K562 (cell line): ENCODE data around the gene KRTAP5-5. TPM values are rescaled to one million over a fixed set of nuclear protein-coding genes. Genes with fewer than 3 reads are reported as not detected.
"Not testable (repeated sequence)": the region's sequence is repeated elsewhere in the genome, so short reads cannot be mapped to it uniquely, and the experiment has no call there.

ENCODE experiments used
- ATAC-seq: fragments of 200-7000 bp; cut with Tn5 transposase; 3 replicates; pipeline ENCODE4 v1.9.1; 2020; ENCODE audit warnings: moderate library complexity
- BruUV-seq: library from RNA; stranded (reverse); fragments of 400-500 nt; replicated peaks from 2 replicates; lab custom pipeline; 2021; lab: Mats Ljungman, UMichigan
- CTCF ChIA-PET: fragments of 300-600 bp; formaldehyde crosslinking; extraction: SDS; loops from one replicate; lab custom pipeline; 2021; ENCODE audit warnings: low intra/inter-chr PET ratio; lab: Yijun Ruan, JAX
- POLR2A ChIA-PET: fragments of 300-600, 350-650 bp; sonication (Branson Sonifier 250); formaldehyde crosslinking; extraction: SDS; loops from one replicate; lab custom pipeline; 2021; ENCODE audit warnings: antibody characterized with exemption, inconsistent platforms; lab: Yijun Ruan, JAX
- DNase-seq, 4 experiments: peaks; one replicate each; pipeline versions ENCODE4 v3.0.0 to v3.0.0-alpha.2; 2011 to 2018; ENCODE audit warnings: low spot score in 3 of 4, mixed read lengths in 3 of 4; ENCODE audit errors: extremely low read depth in 1 of 4
- FAIRE-seq: peaks from 2 replicates; lab custom pipeline; 2011; peaks lifted over from hg19 to GRCh38; lab: Jason Lieb, UNC
- H2AFZ ChIP-seq: 2 replicates; pipeline ENCODE4 v1.6.0; 2011; ENCODE audit warnings: low read depth, low read length, control low read depth, inconsistent platforms
- H3K27ac ChIP-seq: fragments of 200-600 bp; 3 replicates; pipeline ENCODE4 v1.8.0; 2011; ENCODE audit warnings: low read depth, mild to moderate bottlenecking, control low read depth, inconsistent platforms, low read length, moderate library complexity, mixed read lengths; ENCODE audit errors: extremely low read depth
- H3K27me3 ChIP-seq, 2 experiments: fragments of 300-600 bp in 1 of 2; 2 replicates in 1 of 2; 3 replicates in 1 of 2; pipeline versions ENCODE4 v1.6.0 to v1.8.0; 2011; ENCODE audit warnings: inconsistent platforms in 2 of 2, low read length in 2 of 2, mild to moderate bottlenecking in 1 of 2, mixed read lengths in 1 of 2, moderate library complexity in 1 of 2; ENCODE audit not compliant: control insufficient read depth in 2 of 2, insufficient read depth in 2 of 2
- H3K36me3 ChIP-seq: fragments of 300-600 bp; 3 replicates; pipeline ENCODE4 v1.8.0; 2011; ENCODE audit warnings: mild to moderate bottlenecking, low read length, inconsistent platforms; ENCODE audit not compliant: control insufficient read depth, insufficient read depth
- H3K4me1 ChIP-seq, 2 experiments: fragments of 200-600 bp in 1 of 2; replicated peaks in 1 of 2; 2 replicates in 1 of 2; 3 replicates in 1 of 2; pipeline versions ENCODE4 v1.5.1 to v1.8.0; 2011; ENCODE audit warnings: inconsistent platforms in 2 of 2, low read length in 2 of 2, mild to moderate bottlenecking in 1 of 2, mixed read lengths in 1 of 2, moderate library complexity in 1 of 2; ENCODE audit not compliant: control insufficient read depth in 2 of 2, insufficient read depth in 2 of 2
- H3K4me2 ChIP-seq: 2 replicates; pipeline ENCODE4 v1.6.1; 2011; ENCODE audit warnings: low read length, control low read depth, inconsistent platforms, mixed read lengths; ENCODE audit not compliant: insufficient read depth
- H3K4me3 ChIP-seq: fragments of 200-600 bp; sonication (generic), shearing (Covaris generic); 2 replicates; pipeline ENCODE4 v1.5.1; 2016; ENCODE audit warnings: control low read depth, inconsistent platforms
- H3K79me2 ChIP-seq: fragments of 200-600 bp; 3 replicates; pipeline ENCODE4 v1.8.0; 2011; ENCODE audit warnings: low read length, inconsistent platforms; ENCODE audit not compliant: control insufficient read depth, insufficient read depth
- H3K9ac ChIP-seq, 2 experiments: 2 replicates each; pipeline versions ENCODE4 v1.6.0 to v1.6.1; 2011; ENCODE audit warnings: low read depth in 2 of 2, low read length in 2 of 2, control low read depth in 1 of 2, inconsistent platforms in 1 of 2, mild to moderate bottlenecking in 1 of 2, mixed read lengths in 1 of 2; ENCODE audit not compliant: insufficient read depth in 1 of 2
- H3K9me1 ChIP-seq: one replicate; pipeline ENCODE4 v1.6.0; 2011; ENCODE audit warnings: inconsistent platforms, mild to moderate bottlenecking, low read length, moderate library complexity; ENCODE audit not compliant: control insufficient read depth, insufficient read depth
- H3K9me3 ChIP-seq: replicated peaks from 2 replicates; pipeline ENCODE4 v1.5.1; 2011; ENCODE audit warnings: low read depth, low read length, inconsistent platforms; ENCODE audit not compliant: control insufficient read depth, insufficient read depth
- H4K20me1 ChIP-seq: replicated peaks from 2 replicates; pipeline ENCODE4 v1.6.1; 2011; ENCODE audit warnings: low read length, inconsistent platforms, mixed read lengths; ENCODE audit not compliant: control insufficient read depth, insufficient read depth
- ETV1 ChIP-seq: fragments of 450-650 bp; conservative IDR thresholded peaks from 2 replicates; pipeline ENCODE4 v1.6.1; 2016; ENCODE audit warnings: missing genetic modification characterization, control low read depth, low read depth, missing compliant biosample characterization
- RFX7 ChIP-seq: fragments of 250-450 bp; sonication (Bioruptor Pico); IDR thresholded peaks from 2 replicates; pipeline ENCODE4 v1.5.1; 2021; ENCODE audit warnings: mild to moderate bottlenecking
- THAP7 ChIP-seq: fragments of 250-450 bp; sonication (Bioruptor Pico); IDR thresholded peaks from 2 replicates; pipeline ENCODE4 v1.5.0; 2021
- ZNF398 ChIP-seq: fragments of 250-450 bp; sonication (Bioruptor Pico); IDR thresholded peaks from 2 replicates; pipeline ENCODE4 v1.8.0; 2021; ENCODE audit warnings: moderate library complexity, mild to moderate bottlenecking, inconsistent platforms
- WGBS: fragments of 100-300 bp; shearing (Covaris generic); methylation state at CpG from one replicate; pipeline ENCODE4 v1.1.6; 2016; ENCODE audit warnings: low coverage, mixed read lengths; ENCODE audit not compliant: insufficient coverage; ENCODE audit errors: missing lambda C conversion rate; 5-methylcytosine and 5-hydroxymethylcytosine counted together
- in situ Hi-C: fragments of 300-500 bp; cut with MboI; formaldehyde crosslinking; loops from 4 replicates; pipeline ENCODE4 v1.15.0; 2018; ENCODE audit warnings: inconsistent platforms, mixed read lengths
- intact Hi-C: fragments of 100-400 bp; cut with micrococcal nuclease; formaldehyde crosslinking; loops from 2 replicates; pipeline ENCODE4 v1.14.2; 2022
- polyA plus RNA-seq, 8 experiments: library from polyadenylated mRNA; depleted of rRNA in 4 of 8; stranded (reverse) in 5 of 8; unstranded in 3 of 8; fragments of >200 nt; fragmentation: Nextera tagmentation in 2 of 8; fragmentation: Illumina TruSeq in 1 of 8; extraction: Ambion mirVana in 2 of 8; extraction: Trizol in 1 of 8; gene quantifications; 2 replicates each; pipeline versions ENCODE4 v1.2.1 to v1.2.3, GENCODE V29; 2011 to 2014; ENCODE audit warnings: inconsistent platforms in 1 of 8, missing spikeins in 1 of 8
- total RNA-seq, 7 experiments: library from RNA; depleted of rRNA in 6 of 7; stranded (reverse); fragments of >200 nt in 6 of 7; fragmentation: Illumina TruSeq in 2 of 7; extraction: Trizol in 2 of 7; gene quantifications; 2 replicates each; pipeline versions ENCODE4 v1.2.1 to v1.2.3, GENCODE V29; 2011 to 2021; ENCODE audit warnings: low replicate concordance in 1 of 7

The KRTAP5-5 gene
- total and polyA plus RNA-seq, 9 of the 15 experiments (the other 6 are each of a cell fraction or from before 2014, with no cell fraction given) = not detected

GRCh38 chr11:1586699-1587098 is 42.9 kb upstream of the KRTAP5-5 start (continued):
- TF ChIP-seq RFX7 (CRISPR knock-in tag) = no peak
- TF ChIP-seq THAP7 (CRISPR knock-in tag) = no peak
- TF ChIP-seq ZNF398 (CRISPR knock-in tag) = no peak

GRCh38 chr11:1589191-1589963 is 40.2 kb upstream of the KRTAP5-5 start:
- H3K36me3 ChIP-seq, CTCF ChIA-PET, BruUV-seq, H3K27ac ChIP-seq, H3K9me3 ChIP-seq, H3K9ac ChIP-seq, H3K79me2 ChIP-seq, H3K4me2 ChIP-seq, H3K4me1 ChIP-seq, in situ Hi-C loops, H3K9me1 ChIP-seq, ATAC-seq, intact Hi-C loops, H4K20me1 ChIP-seq, FAIRE-seq, H2AFZ ChIP-seq, DNase-seq, H3K4me3 ChIP-seq: not testable (repeated sequence)
- WGBS = 6% methylated on average over 7 of the region's 10 CpGs
- H3K27me3 ChIP-seq = peaks cover 10 to 29% of the 10 kb centered on the region in 2 experiments; a peak in 3 of 5 replicates
- POLR2A ChIA-PET = interaction anchor here (0.9 kb wide), 1 partner anchor 15 kb away, joined by 4 read pairs; no protein-coding TSS in a partner anchor
- 0 out of 2 replicates have a peak, but pooled peaks have one; percentile 8 for TF ChIP-seq ETV1
